Neural cell (in vitro differentiated cells): Measurements from ENCODE around the gene KREMEN1. TPM values are rescaled to one million over a fixed set of nuclear protein-coding genes. Genes with fewer than 3 reads are reported as not detected.

ENCODE experiments used
- H2AFZ ChIP-seq: fragments of 200-600, 300-800 bp; sonication (generic), shearing (Covaris generic); 2 replicates; pipeline ENCODE4 v1.6.0; 2014; ENCODE audit warnings: low read depth, mild to moderate bottlenecking, antibody characterized with exemption, low read length, moderate library complexity
- H3F3A ChIP-seq: fragments of 200-600 bp; shearing (Covaris generic); 2 replicates; pipeline ENCODE4 v1.6.1; 2016; ENCODE audit warnings: mild to moderate bottlenecking, moderate library complexity, mixed read lengths, antibody characterized with exemption, low read length; ENCODE audit not compliant: insufficient read depth, poor library complexity, severe bottlenecking
- H3K27ac ChIP-seq: fragments of 200-600, 300-800 bp; sonication (generic), shearing (Covaris generic); 2 replicates; pipeline ENCODE4 v1.5.1; 2014; ENCODE audit warnings: mild to moderate bottlenecking, low read length, moderate library complexity
- H3K27me3 ChIP-seq: fragments of 300-800, 200-600 bp; sonication (generic), shearing (Covaris generic); 2 replicates; pipeline ENCODE4 v1.6.0; 2014; ENCODE audit warnings: mild to moderate bottlenecking, low read depth, low read length, moderate library complexity; ENCODE audit not compliant: insufficient read depth
- H3K36me3 ChIP-seq: fragments of 300-800, 200-600 bp; sonication (generic), shearing (Covaris generic); 2 replicates; pipeline ENCODE4 v1.5.1; 2014; ENCODE audit warnings: mild to moderate bottlenecking, antibody characterized with exemption, low read length, moderate library complexity; ENCODE audit not compliant: insufficient read depth
- H3K4me2 ChIP-seq: fragments of 300-800, 200-600 bp; sonication (generic), shearing (Covaris generic); 2 replicates; pipeline ENCODE4 v1.6.0; 2014; ENCODE audit warnings: mild to moderate bottlenecking, low read length
- H3K4me3 ChIP-seq: fragments of 300-800, 200-600 bp; sonication (generic), shearing (Covaris generic); 2 replicates; pipeline ENCODE4 v1.5.1; 2014; ENCODE audit warnings: mild to moderate bottlenecking, low read length, moderate library complexity
- H3K79me2 ChIP-seq: fragments of 200-600 bp; shearing (Covaris generic); replicated peaks from 2 replicates; pipeline ENCODE4 v1.6.0; 2014; ENCODE audit warnings: mild to moderate bottlenecking, low read length, moderate library complexity; ENCODE audit not compliant: insufficient read depth
- H3K9ac ChIP-seq: fragments of 300-800, 200-600 bp; sonication (generic), shearing (Covaris generic); 2 replicates; pipeline ENCODE4 v1.6.1; 2016; ENCODE audit warnings: mild to moderate bottlenecking, low read length, mixed read lengths
- H3K9me2 ChIP-seq: fragments of 200-600 bp; shearing (Covaris generic); 2 replicates; pipeline ENCODE4 v1.6.1; 2016; ENCODE audit warnings: mild to moderate bottlenecking, low read length, mixed read lengths; ENCODE audit not compliant: insufficient read depth
- H3K9me3 ChIP-seq: fragments of 200-600, 300-800 bp; sonication (generic), shearing (Covaris generic); 2 replicates; pipeline ENCODE4 v1.6.1; 2016; ENCODE audit warnings: mild to moderate bottlenecking, mixed run types, low read length, moderate library complexity, mixed read lengths
- H4K20me1 ChIP-seq: fragments of 200-600 bp; shearing (Covaris generic); 2 replicates; pipeline ENCODE4 v1.6.1; 2016; ENCODE audit warnings: mild to moderate bottlenecking, mixed run types; ENCODE audit not compliant: insufficient read depth
- CTCF ChIP-seq: fragments of 450-650 bp; IDR thresholded peaks from 2 replicates; pipeline ENCODE4 v1.5.1; 2014; ENCODE audit warnings: antibody characterized with exemption, mild to moderate bottlenecking, moderate library complexity; ENCODE audit not compliant: poor library complexity, severe bottlenecking
- EP300 ChIP-seq: fragments of 450-650 bp; conservative IDR thresholded peaks from 2 replicates; pipeline ENCODE4 v1.6.1; 2014; ENCODE audit warnings: antibody characterized with exemption, mild to moderate bottlenecking, moderate library complexity; ENCODE audit not compliant: poor library complexity, severe bottlenecking
- EZH2 ChIP-seq: fragments of 200-600, 300-800 bp; shearing (Covaris generic), sonication (generic); IDR thresholded peaks from 2 replicates; pipeline ENCODE4 v1.6.1; 2014; ENCODE audit warnings: antibody characterized with exemption, low read length, borderline replicate concordance, mild to moderate bottlenecking; ENCODE audit not compliant: insufficient read depth, poor library complexity, severe bottlenecking
- MXI1 ChIP-seq: fragments of 450-650 bp; conservative IDR thresholded peaks from 2 replicates; pipeline ENCODE4 v1.6.1; 2014; ENCODE audit warnings: antibody characterized with exemption, mild to moderate bottlenecking; ENCODE audit not compliant: poor library complexity, severe bottlenecking
- POLR2AphosphoS5 ChIP-seq: IDR thresholded peaks from 2 replicates; pipeline ENCODE4 v1.6.1; 2012
- RAD21 ChIP-seq: fragments of 450-650 bp; conservative IDR thresholded peaks from 2 replicates; pipeline ENCODE4 v1.6.1; 2014; ENCODE audit warnings: antibody characterized with exemption, mild to moderate bottlenecking, moderate library complexity
- REST ChIP-seq: IDR thresholded peaks from 2 replicates; pipeline ENCODE4 v1.6.1; 2012; ENCODE audit warnings: borderline replicate concordance
- SMC3 ChIP-seq: fragments of 450-650 bp; conservative IDR thresholded peaks from 2 replicates; pipeline ENCODE4 v1.6.1; 2014; ENCODE audit warnings: antibody characterized with exemption, mild to moderate bottlenecking, moderate library complexity; ENCODE audit not compliant: poor library complexity
- TAF1 ChIP-seq: IDR thresholded peaks from 2 replicates; pipeline ENCODE4 v1.6.1; 2012; ENCODE audit warnings: low read depth
- polyA plus RNA-seq: library from polyadenylated mRNA; depleted of rRNA; stranded (reverse); fragments of >200 nt; gene quantifications from 2 replicates; pipeline ENCODE4 v1.2.3, GENCODE V29; 2014

KREMEN1 gene
- polyA plus RNA-seq, 1 donor from 2014 or later, result 3.3 TPM

DNA sequence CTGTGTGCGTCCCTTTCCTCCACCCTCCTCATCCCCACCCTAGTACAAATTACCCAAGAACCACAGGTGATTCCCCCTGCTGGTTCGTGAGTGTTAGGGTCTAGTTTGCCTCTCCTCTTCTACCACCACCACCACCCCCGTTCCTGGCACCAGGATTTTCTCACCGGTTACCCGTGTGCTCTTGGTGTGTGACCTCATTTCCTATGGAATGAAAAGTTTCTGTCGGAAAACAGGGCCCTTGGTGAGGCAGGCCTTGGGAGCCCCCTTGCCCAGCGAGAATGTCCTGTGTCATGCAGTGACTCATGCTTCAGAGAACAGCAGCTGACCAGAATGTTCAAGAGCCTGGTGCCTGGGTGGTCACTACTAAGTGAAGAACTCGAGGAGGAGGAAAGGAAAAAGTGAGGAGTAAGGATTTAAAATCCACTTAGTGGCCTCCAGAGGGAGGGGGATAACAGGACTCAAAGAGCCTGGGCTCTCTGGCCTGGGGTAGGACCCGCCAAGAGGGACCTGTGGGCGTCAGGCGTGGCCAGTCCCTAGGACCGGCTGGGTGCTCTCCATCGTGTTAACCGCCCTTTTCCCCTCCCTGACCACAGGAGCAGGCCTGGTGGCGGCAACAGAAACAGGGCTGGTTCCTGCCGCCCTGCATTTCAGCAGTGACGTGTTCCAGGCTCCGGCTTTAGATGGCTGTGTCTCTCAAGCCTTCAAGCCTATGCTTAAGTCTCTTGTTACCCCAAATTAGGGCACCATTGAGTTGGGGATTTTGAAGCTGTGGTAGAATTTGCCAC lies 41.4 kb upstream of the KREMEN1 start:
- no peaks in the 10 kb centered on the region for H4K20me1 ChIP-seq
- no peaks in the 10 kb centered on the region for H3K9me3 ChIP-seq
- H2AFZ ChIP-seq, result no peak overlapping the region
- no peaks in the 10 kb centered on the region for H3F3A ChIP-seq
- H3K27ac ChIP-seq, result no peak overlapping the region
- H3K9ac ChIP-seq, result no peak overlapping the region
- no peak overlapping the region for H3K4me3 ChIP-seq
- no peak overlapping the region for H3K4me2 ChIP-seq
- no peaks in the 10 kb centered on the region for H3K9me2 ChIP-seq
- no peaks in the 10 kb centered on the region for H3K36me3 ChIP-seq
- TF ChIP-seq MXI1 (no peak), TAF1 (no peak), EP300 (no peak), REST (no peak), EZH2 (no peak), RAD21 (no peak), CTCF (no peak), POLR2AphosphoS5 (no peak), SMC3 (no peak)
- peaks cover 13% of the 10 kb centered on the region for H3K27me3 ChIP-seq
- H3K79me2 ChIP-seq, result no peaks in the 10 kb centered on the region

- H2AFZ ChIP-seq, result no peak overlapping the region
- TF ChIP-seq RAD21, result no peak
- TF ChIP-seq SMC3, result no peak
- no peak for TF ChIP-seq REST
- TF ChIP-seq EP300, result no peak
- H3F3A ChIP-seq, result no peaks in the 10 kb centered on the region
- no peaks in the 10 kb centered on the region for H3K9me3 ChIP-seq
- no peak overlapping the region for H3K4me2 ChIP-seq
- no peaks in the 10 kb centered on the region for H3K9me2 ChIP-seq
- H3K4me3 ChIP-seq, result no peak overlapping the region
- H3K9ac ChIP-seq, result no peak overlapping the region
- no peak overlapping the region for H3K27ac ChIP-seq
- no peaks in the 10 kb centered on the region for H3K36me3 ChIP-seq
- H3K79me2 ChIP-seq, result no peaks in the 10 kb centered on the region
- no peaks in the 10 kb centered on the region for H4K20me1 ChIP-seq
- peaks cover 13% of the 10 kb centered on the region for H3K27me3 ChIP-seq
Observed at GRCh38 chr22:29032014-29032475, 40.8 kb upstream of the KREMEN1 start.
